ENCODE data around the gene TRIM8. TPM values are rescaled to one million over a fixed set of nuclear protein-coding genes. Genes with fewer than 3 reads are reported as not detected.

TRIM8 gene
- total and polyA plus RNA-seq, 2 donors (not counting 3 experiments of a cell fraction or from before 2014, with no cell fraction given) = 74.1 to 114 TPM

GRCh38 chr10:102629661-102630614, 14.3 kb upstream of the TRIM8 start:
- H3K9ac ChIP-seq (replicated peaks; ENCODE audit: extremely low read depth, insufficient read depth, low read length) = peak overlapping the region; percentile 26
- FAIRE-seq (peak; percentile 94), DNase-seq (ENCODE audit: low read depth, low spot score) (peak; percentile 50)
- no peaks in the 10 kb centered on the region for H3K9me3 ChIP-seq (replicated peaks; ENCODE audit: control insufficient read depth, insufficient read depth, low read length)
- POLR2A ChIA-PET = interaction anchor here (0.6 to 1.3 kb wide), 2 partner anchors 12 to 18 kb away, joined by 3 to 4 read pairs; no protein-coding TSS in a partner anchor
- no TSS peak for BruUV-seq (replicated peaks)
- H3K27me3 ChIP-seq (ENCODE audit: control insufficient read depth in 2 of 2, insufficient read depth in 2 of 2, low read length in 2 of 2) = no peaks in the 10 kb centered on the region
- no peaks in the 10 kb centered on the region for H3K79me2 ChIP-seq (ENCODE audit: control insufficient read depth, insufficient read depth, low read length)
- peaks cover 0 to 1% of the 10 kb centered on the region in 2 experiments for H3K36me3 ChIP-seq (ENCODE audit: control insufficient read depth in 2 of 2, extremely low read depth in 1 of 2, insufficient read depth in 2 of 2, low read length in 2 of 2)
- H3K4me2 ChIP-seq (ENCODE audit: insufficient read depth, low read length) = no peak overlapping the region
- dilution Hi-C loops (cut with MboI; ENCODE audit: extremely low pct_ligation_motif_present, low sequenced_read_pairs) = no loop called here
- no peaks in the 10 kb centered on the region for H3K9me1 ChIP-seq (replicated peaks; ENCODE audit: control insufficient read depth, extremely low read depth, insufficient read depth, low read length)
- CTCF ChIA-PET = interaction anchor here (0.7 to 4.8 kb wide), 9 partner anchors 9 to 126 kb away, joined by 3 to 56 read pairs (median 7); partner anchors contain the start of genes SUFU and TRIM8
- peak overlapping the region; percentile 97 for H3K27ac ChIP-seq (ENCODE audit: insufficient read depth, low read depth, low read length)
- H2AFZ ChIP-seq (ENCODE audit: low read depth, low read length) = no peak overlapping the region
- no peak overlapping the region for H3K4me3 ChIP-seq (replicated peaks in 1 of 3; ENCODE audit: insufficient read depth in 1 of 3, low read depth in 1 of 3, low read length in 3 of 3)
- H4K20me1 ChIP-seq (replicated peaks; ENCODE audit: control insufficient read depth, extremely low read depth, insufficient read depth, low read length) = no peaks in the 10 kb centered on the region
- TF ChIP-seq FOS (IDR thresholded peaks at IDR 0.05; ENCODE audit: borderline replicate concordance, insufficient read depth, low read length) = peak; percentile 47
- no peak for TF ChIP-seq MYC (IDR thresholded peaks at IDR 0.05; ENCODE audit: low read depth, low read length)
- TF ChIP-seq JUN (IDR thresholded peaks at IDR 0.05; ENCODE audit: borderline replicate concordance, insufficient read depth, insufficient read length, low read depth) = peak; percentile 10
- TF ChIP-seq MAX (IDR thresholded peaks at IDR 0.05; ENCODE audit: insufficient read depth, insufficient read length) = no peak
- peak; percentile 36 for TF ChIP-seq POLR2AphosphoS5 (IDR thresholded peaks at IDR 0.05; ENCODE audit: insufficient read depth, low read depth, low read length)
- no peak for TF ChIP-seq GATA2 (IDR thresholded peaks at IDR 0.05; ENCODE audit: insufficient read depth, insufficient read length, low read depth, low read length)
- no peak for TF ChIP-seq CTCF (IDR thresholded peaks at IDR 0.05; ENCODE audit: extremely low read depth in 1 of 2, insufficient read depth in 1 of 2, low read depth in 1 of 2, low read length in 2 of 2)
- TF ChIP-seq POLR2A (IDR thresholded peaks at IDR 0.05; ENCODE audit: low read depth, low read length) = peak; percentile 47
- intact Hi-C loops (cut with micrococcal nuclease) = no loop called here
- H3K4me1 ChIP-seq (ENCODE audit: control insufficient read depth, extremely low read depth, insufficient read depth, low read length) = peaks cover 73% of the 10 kb centered on the region

Data from endothelial cell of umbilical vein (primary cell).